Fibroblast of gingiva (primary cell): ENCODE measurements around the gene CYCS.
A peak's percentile ranks its signal among the peaks of the same experiment; 100 is the strongest.

Experiments
- DNase-seq: peaks from one replicate; pipeline ENCODE4 v3.0.0-alpha.2; 2011; ENCODE audit warnings: low read depth

The CYCS gene

DNA sequence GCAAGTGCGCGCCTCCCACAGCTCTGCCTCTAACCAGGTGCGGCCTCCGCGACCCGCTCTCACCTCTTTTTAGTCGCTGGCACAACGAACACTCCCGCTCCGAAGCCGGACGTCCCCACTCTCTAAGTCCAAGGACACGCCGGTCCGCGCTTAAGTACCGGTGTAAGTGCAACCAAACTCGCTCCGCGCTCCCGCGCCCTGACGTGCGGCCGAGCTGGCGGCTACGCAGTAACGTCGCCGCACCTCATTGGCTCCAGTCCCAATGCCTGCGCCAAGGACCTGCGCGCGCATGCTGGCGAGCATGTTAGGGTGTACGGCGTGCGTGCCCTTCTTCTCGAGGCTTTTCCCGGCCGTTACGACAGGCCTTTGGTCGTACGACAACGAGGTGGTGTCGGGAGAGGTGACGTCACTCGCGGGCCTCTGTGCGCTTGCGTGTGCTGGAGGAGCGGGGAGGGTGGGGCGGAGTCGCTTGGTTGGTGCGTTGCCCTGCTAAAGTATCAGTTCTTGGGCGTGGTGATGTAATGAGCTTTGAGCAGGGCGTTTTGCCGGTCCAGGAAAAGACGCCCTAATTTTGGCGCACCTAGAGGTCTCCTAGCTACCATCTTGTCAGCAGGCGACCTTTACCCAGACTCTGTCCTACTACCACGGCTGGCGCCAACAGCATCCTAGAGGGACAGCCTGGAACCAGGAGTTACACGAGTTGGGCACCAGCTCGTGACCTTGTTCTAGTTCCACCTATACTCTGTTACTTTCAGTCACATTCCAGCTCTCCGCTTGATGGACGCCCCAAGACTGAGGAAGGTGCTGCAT, at the start of gene CYCS:
Gene CYCS (minus strand): TSS at position 124 of the 810 bp plus-strand sequence. CDS start 1,141 bp downstream, outside the sequence.
- peak; percentile 100 for DNase-seq

DNA sequence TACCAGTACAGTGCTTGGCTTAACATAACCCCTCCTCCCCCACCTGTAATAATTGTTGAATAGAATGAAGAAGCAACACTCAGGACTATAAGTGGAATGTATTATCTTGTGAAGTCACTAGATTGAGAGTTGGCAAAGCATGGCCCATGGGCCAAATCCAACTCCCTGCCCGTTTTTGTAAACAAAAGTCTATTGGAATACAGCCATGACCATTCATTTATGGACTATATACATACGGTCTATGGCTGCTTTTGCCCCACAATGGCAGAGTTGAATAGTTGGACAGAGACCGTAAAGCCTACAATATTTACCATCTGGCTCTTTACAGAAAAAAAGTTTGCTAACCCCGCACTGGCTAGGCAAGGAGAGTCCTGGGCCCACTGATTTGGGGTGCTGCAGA, 48.1 kb upstream of the CYCS start:
- DNase-seq, result no peak

- DNase-seq, result no peak
Observed at GRCh38 chr7:25171516-25171915, 46.5 kb upstream of the CYCS start.

DNA sequence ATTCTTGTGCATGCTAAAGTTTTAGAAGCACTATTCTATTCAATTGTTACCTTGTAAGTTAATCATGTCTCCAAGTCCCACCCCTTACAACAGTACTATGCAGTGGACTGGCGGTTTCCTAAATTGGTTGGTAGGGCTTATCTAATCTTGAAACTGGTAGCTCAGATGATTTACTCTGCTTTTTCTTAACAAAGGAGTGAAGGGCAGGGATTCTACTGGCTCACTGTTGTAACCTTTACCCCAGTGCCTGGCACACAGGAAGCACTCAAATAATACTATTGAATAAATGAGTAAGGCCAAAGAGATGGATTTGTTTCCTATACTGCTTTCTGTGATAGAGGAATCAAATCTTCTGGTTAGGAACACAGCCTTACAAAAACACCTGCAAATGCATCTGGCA, 46.0 kb upstream of the CYCS start:
- DNase-seq, result no peak

GRCh38 chr7:25169683-25170082, 44.6 kb upstream of the CYCS start:
- DNase-seq, result no peak

- no peak for DNase-seq
Observed at GRCh38 chr7:25168145-25168544, 43.1 kb upstream of the CYCS start.

DNA sequence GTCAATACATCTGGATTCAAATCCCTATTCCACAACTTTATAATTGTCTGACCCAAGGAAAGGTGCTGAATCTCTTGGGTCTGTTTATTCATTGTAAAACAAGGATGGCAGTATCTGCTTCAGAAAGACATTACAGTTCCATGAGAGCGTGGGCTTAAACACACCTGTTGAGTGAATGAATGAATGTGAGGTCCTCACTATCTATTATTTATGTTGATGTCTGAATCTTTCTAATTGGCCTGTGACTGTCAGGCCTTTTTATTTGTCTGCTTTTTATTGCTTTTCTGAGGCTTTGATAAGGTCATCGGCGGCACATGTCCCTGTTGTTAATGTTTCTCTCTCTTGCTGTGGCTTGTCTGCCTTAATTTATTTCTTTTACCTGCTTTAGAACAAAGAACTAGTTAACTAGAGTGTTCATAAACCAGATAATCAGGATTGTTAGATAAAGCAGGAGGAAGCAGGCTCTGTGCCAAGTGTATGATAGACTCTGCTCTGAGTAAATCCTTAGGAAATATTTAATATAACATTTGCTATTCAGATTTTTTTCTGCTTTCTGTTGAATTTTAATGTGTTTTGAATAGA, 42.3 kb upstream of the CYCS start:
- DNase-seq, result no peak

DNA sequence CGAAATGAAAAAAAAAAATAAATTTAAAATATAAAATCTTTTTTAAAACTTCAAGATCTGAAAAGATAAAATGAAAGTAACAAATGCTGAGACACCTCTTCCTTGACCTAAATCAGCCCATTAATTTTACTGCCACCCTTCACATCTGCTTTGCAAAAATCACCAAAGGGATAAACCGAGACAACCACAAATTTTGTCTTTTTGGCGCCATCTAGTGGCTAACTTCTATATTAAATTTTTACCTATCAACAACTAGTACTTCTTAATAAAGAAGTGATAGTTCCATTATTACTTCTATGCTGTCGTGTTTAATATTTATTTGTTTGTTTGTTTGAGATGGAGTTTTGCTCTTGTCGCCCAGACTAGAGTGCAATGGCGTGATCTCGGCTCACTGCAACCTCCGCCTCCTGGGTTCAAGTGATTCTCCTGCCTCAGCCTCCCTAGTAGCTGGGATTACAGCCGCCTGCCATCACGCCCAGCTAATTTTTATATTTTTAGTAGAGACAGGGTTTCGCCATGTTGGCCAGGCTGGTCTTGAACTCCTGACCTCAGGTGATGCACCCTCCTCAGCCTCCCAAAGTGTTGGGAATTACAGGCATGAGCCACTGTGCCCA, 35.0 kb upstream of the CYCS start:
- DNase-seq, result peak; percentile 27

DNA sequence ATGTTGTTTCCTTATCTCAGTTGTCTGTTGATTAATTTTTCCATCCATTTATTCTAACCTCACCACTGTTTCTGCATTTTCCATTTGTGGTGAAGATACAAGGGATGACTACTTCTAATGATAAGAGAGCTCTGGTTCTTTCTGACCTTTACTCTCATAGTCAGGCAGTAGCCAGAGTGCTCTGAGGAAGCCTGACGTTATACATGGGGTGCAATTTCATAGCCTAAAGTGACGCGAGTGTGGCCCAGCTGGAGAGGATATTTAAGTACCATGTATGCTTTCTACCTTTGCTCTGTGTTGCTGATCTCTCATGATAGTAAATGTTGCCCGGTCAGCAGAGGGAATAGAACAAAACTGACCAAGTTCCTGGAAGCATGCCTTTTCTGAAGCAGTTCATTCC, 33.9 kb upstream of the CYCS start:
- DNase-seq, result no peak

GRCh38 chr7:25151773-25152172, 26.7 kb upstream of the CYCS start:
- no peak for DNase-seq

DNA sequence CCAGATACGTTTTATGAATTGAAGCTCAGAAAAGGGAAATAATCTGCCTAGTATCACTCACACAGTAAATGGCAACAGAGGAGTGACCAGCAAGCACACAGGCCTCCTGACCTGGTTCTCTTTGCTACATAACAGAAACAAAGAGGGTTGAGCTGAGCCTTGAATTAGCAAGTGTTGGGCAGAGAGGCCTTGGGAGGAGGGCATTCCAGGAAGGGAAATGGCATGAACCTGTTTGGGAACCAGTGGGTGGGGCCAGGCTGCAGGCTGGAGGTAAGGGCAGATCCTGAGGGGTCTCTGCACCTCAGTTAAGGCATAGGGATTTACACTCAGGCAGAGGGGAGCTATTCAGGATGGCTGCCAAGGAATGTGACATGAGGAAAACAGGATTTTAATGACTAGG, 24.8 kb upstream of the CYCS start:
- DNase-seq, result no peak

GRCh38 chr7:25148772-25149575, 23.9 kb upstream of the CYCS start:
- no peak for DNase-seq

DNA sequence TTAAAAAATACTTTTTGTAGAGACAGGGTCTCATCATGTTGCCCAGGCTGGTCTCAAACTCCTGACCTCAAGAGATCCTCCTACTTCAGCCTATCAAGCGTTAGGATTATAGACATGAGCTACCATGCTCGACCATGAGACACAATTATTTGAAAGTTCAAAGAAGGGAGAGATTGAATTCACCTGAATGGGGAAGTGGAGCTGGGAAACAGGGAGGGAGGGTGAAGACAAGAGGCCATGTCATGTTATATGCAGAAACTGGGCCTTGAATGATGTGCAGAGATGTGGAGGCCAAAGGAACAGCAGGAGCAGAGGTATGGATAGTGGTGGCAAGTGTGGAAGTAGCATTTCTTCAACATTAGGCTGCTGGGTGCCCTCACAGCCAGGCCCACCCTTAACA, 18.7 kb upstream of the CYCS start:
- no peak for DNase-seq

DNA sequence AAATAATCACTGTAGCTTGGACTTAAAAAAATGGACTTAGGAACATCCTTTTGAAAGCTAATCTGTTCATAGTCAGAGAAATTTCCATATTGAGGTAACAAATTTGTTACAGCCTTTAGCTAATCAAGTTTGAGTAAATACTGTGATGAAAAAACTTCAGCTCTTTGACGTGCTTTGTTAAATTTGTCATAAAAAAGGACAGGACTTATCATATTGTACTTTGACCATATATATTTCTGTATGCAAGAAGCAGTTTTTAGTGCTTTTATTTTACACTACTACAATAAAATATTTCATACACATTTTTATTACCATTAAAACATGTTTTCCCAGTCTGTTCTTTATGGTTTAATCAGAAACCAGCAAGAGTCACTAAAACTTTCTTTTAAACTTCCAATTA, 14.5 kb upstream of the CYCS start:
- no peak for DNase-seq

DNA sequence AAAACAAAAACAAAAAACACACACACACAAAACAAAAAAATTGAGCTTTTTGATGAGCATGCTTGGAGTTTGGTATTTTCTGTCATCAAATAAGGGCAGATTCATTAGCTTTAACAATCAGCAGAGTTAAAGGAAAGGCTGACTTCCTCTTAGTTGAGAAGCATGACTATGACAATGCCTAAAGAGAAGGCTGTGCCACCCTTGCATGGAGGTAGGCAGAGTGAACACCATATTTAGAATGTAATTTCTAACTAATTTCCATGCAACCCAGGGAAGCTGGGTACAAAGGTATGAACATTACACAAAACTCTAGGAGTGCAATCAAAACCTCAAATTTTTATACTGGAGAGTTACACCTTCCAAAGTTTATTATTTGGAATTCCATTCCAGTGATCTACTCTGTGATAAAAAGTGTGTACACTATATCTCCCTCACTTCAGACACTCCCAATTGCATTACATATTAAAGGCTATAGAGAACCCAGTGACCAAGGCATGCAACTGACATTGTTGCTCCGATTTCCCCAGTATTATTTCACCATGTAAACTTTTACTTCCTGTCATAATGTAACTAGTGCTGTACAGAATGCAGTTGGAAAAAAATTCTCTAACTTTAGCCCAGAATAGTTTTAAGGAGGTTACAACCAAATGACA, 9.4 kb upstream of the CYCS start:
- DNase-seq, result no peak

GRCh38 chr7:25132430-25132829, 7.4 kb upstream of the CYCS start:
- DNase-seq, result no peak

- DNase-seq, result no peak
Observed at GRCh38 chr7:25126751-25127150, 1.7 kb upstream of the CYCS start.

DNA sequence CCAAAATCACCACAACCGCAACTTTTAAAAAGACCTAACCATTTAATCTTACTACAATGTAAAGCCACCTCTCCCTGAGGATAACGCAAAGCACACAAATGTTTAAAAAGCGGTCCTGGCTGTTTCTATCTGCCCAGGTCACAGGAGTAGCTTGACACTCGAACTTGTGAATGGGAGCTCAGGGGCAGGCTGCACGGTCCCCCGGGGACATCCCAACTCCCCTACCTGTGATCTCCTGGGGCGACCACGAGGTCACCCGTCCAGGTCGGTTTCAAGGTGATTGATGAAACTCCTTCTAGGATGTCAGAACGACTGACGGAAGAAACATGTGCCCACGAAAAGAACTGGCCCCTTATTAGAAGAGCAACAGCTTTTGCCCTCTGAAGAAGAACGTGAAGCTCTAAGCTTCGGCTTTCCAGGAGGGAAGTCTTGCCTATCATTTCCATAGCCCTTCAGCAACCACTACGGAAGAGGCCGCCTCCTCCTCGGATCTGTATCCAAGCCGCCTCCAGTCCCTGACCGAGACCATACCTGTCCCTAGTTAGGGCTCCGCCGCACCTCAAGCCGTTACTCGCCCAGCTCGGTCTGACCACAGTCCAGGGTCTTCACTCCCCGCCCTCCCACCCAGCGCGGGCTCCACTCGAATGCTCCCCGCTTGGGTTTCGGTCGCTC, 459 bp downstream of the CYCS start:
- DNase-seq, result no peak

DNA sequence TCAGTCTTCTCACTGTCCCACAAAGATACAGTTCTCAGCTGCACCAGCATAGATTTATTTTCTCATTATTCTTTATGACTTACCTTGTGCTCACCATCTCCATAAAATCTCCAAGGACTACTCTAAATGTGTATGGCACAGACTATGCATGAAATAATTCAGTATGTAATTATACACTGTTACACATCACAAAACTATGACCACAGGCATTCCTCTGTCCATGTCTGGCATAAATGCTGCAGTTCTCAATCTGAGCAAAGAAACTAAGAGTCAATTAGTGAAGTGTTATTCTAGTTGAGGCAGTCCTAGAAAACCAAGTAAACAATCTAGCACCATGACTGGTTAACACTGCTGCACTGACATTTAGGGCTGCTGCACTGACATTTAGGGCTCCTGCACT, 2.7 kb downstream of the CYCS start:
- peak; percentile 30 for DNase-seq

GRCh38 chr7:25121599-25121998, 3.5 kb downstream of the CYCS start:
- DNase-seq, result no peak

DNA sequence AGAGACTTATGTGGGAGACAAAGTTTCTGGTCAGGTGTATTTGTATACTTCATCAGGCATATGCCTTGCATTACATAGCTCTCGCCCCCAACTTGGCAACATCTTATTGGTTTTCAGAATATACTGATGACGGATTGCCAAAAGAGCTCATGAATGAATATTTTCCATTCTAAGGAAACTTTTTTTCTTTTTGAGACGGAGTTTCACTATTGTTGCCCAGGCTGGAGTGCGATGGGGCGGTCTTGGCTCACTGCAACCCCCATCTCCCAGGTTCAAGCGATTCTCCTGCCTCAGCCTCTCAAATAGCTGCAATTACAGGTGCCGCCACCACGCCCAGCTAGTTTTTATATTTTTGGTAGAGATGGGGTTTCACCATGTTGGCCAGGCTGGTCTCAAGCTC, 6.0 kb downstream of the CYCS start:
- DNase-seq, result no peak
